Chondrocyte (in vitro differentiated cells): ENCODE results near the gene ZNF669. TPM values are rescaled to one million over a fixed set of nuclear protein-coding genes. Genes with fewer than 3 reads are reported as not detected.

Source experiments
- DNase-seq: peaks from one replicate; pipeline ENCODE4 v3.0.0; 2021; ENCODE audit warnings: mixed read lengths, low spot score
- H3K27ac Mint-ChIP-seq: one replicate; pipeline ENCODE4 v1.8.0; 2021; ENCODE audit warnings: mild to moderate bottlenecking, moderate library complexity, mixed read lengths; ENCODE audit not compliant: unreplicated experiment
- H3K27me3 Mint-ChIP-seq: 2 replicates; pipeline ENCODE4 v1.8.0; 2021; ENCODE audit warnings: low read depth, mixed read lengths
- H3K36me3 Mint-ChIP-seq: 2 replicates; pipeline ENCODE4 v1.8.0; 2021; ENCODE audit warnings: low read depth, mixed read lengths
- H3K4me1 Mint-ChIP-seq: 2 replicates; pipeline ENCODE4 v1.8.0; 2021; ENCODE audit warnings: low read depth, mild to moderate bottlenecking, mixed read lengths
- H3K4me3 Mint-ChIP-seq: one replicate; pipeline ENCODE4 v1.8.0; 2021; ENCODE audit warnings: mild to moderate bottlenecking, moderate library complexity, mixed read lengths; ENCODE audit not compliant: unreplicated experiment
- H3K9me3 Mint-ChIP-seq: 2 replicates; pipeline ENCODE4 v1.8.0; 2021; ENCODE audit warnings: low read depth, mixed read lengths
- CTCF ChIP-seq: fragments of 200-600 bp; sonication (generic); IDR thresholded peaks from 2 replicates; pipeline ENCODE4 v1.5.0; 2021; ENCODE audit warnings: antibody characterized with exemption, mild to moderate bottlenecking, moderate library complexity
- total RNA-seq: library from RNA; stranded (reverse); gene quantifications from 3 replicates; pipeline ENCODE4 v1.2.1, GENCODE V29; 2021

ZNF669 gene
- total RNA-seq, 1 donor from 2014 or later: 8.3 TPM

GRCh38 chr1:247088967-247089366, 15.2 kb downstream of the ZNF669 start:
- H3K27ac Mint-ChIP-seq: no peak overlapping the region
- no peaks in the 10 kb centered on the region for H3K27me3 Mint-ChIP-seq
- no peaks in the 10 kb centered on the region for H3K4me1 Mint-ChIP-seq
- H3K36me3 Mint-ChIP-seq: peaks cover 3% of the 10 kb centered on the region
- no peak for TF ChIP-seq CTCF
- no peak for DNase-seq
- H3K4me3 Mint-ChIP-seq: no peak overlapping the region
- peaks cover 9% of the 10 kb centered on the region for H3K9me3 Mint-ChIP-seq

GRCh38 chr1:247087256-247087655, 16.9 kb downstream of the ZNF669 start:
- Mint-ChIP-seq H3K27ac (no peak overlapping the region), H3K27me3 (no peaks in the 10 kb centered on the region), H3K4me3 (no peak overlapping the region), H3K36me3 (peaks cover 2% of the 10 kb centered on the region), H3K4me1 (no peaks in the 10 kb centered on the region), H3K9me3 (peaks cover 15% of the 10 kb centered on the region)
- no peak for DNase-seq
- no peak for TF ChIP-seq CTCF

GRCh38 chr1:247085310-247085709, 18.8 kb downstream of the ZNF669 start:
- no peaks in the 10 kb centered on the region for H3K4me1 Mint-ChIP-seq
- no peak overlapping the region for H3K4me3 Mint-ChIP-seq
- TF ChIP-seq CTCF: no peak
- no peaks in the 10 kb centered on the region for H3K27me3 Mint-ChIP-seq
- no peak overlapping the region for H3K27ac Mint-ChIP-seq
- H3K36me3 Mint-ChIP-seq: peaks cover 2% of the 10 kb centered on the region
- H3K9me3 Mint-ChIP-seq: peaks cover 15% of the 10 kb centered on the region
- DNase-seq: no peak

GRCh38 chr1:247084771-247085170, 19.4 kb downstream of the ZNF669 start:
- H3K4me3 Mint-ChIP-seq: no peak overlapping the region
- no peaks in the 10 kb centered on the region for H3K27me3 Mint-ChIP-seq
- H3K9me3 Mint-ChIP-seq: peaks cover 15% of the 10 kb centered on the region
- no peak for TF ChIP-seq CTCF
- H3K4me1 Mint-ChIP-seq: no peaks in the 10 kb centered on the region
- H3K36me3 Mint-ChIP-seq: peaks cover 2% of the 10 kb centered on the region
- no peak overlapping the region for H3K27ac Mint-ChIP-seq
- no peak for DNase-seq

DNA sequence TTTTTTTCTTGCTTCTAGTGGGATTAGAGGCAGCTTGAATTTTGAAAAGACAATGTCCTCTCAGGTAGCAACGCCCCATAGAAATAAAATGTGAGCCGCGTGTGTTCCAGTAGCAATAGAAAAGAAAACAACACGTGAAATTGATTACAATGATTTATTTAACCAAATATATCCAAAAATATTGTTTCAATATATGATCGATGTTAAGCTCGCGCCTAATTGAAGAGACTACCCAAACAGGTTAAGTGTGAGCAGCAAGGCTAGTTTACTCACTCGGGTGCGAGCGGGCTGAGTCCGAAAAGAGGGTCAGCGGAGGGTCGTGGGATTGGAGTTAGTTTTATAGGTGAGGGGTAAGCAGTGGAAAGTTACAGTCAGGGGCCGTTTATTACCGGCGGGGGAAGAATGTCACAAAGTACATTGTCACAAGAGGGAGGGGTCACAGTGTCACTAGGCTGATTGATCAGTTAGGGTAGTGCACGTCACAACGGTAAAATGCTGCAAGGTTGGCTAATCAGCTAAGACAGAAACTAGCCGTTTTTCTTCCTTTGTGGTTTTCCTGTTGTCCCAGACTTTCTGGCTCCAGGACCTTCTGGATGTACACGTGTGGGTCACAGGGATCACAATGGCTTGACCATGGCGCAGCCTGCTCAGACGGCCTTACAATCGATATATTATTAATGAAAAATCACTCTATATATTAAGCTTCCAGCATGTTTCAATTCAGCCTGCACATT, 24.8 kb downstream of the ZNF669 start:
- peak overlapping the region; percentile 92 for H3K27ac Mint-ChIP-seq
- H3K4me1 Mint-ChIP-seq: peaks cover 23% of the 10 kb centered on the region
- H3K9me3 Mint-ChIP-seq: peaks cover 16% of the 10 kb centered on the region
- no peaks in the 10 kb centered on the region for H3K27me3 Mint-ChIP-seq
- no peak for DNase-seq
- peaks cover 3% of the 10 kb centered on the region for H3K36me3 Mint-ChIP-seq
- no peak for TF ChIP-seq CTCF
- H3K4me3 Mint-ChIP-seq: peak overlapping the region; percentile 96
